ENCODE measurements around the gene KCMF1. TPM values are rescaled to one million over a fixed set of nuclear protein-coding genes. Genes with fewer than 3 reads are reported as not detected.

KCMF1 gene
- total and polyA plus RNA-seq, 3 donors from 2014 or later = 53.9 to 141 (median 56.9) TPM

DNA sequence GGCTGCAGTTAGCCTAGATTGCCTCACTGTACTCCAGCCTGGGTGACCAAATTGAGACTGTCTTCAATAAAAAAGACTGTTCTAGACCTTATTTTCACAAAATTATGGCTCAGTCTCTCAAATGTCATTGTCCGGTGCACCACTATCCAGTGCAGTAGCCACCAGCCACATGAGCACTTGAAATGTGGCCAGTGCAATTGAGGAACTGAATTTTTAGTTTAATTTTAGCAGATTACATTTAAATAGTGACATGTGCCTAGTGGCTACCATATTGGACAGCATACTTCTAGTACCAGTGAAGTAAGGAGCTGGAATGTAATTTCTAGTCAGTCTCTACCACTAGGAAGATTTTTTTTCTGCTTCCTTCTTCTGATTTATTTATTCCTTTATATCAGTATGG lies 39.4 kb downstream of the KCMF1 start:
- intact Hi-C loops (cut with DNase I; ENCODE audit: low total_unique reads) = no loop called here
- DNase-seq = no peak
- no peak for TF ChIP-seq POLR2A (IDR thresholded peaks at IDR 0.05)
- TF ChIP-seq, protein P1, sequence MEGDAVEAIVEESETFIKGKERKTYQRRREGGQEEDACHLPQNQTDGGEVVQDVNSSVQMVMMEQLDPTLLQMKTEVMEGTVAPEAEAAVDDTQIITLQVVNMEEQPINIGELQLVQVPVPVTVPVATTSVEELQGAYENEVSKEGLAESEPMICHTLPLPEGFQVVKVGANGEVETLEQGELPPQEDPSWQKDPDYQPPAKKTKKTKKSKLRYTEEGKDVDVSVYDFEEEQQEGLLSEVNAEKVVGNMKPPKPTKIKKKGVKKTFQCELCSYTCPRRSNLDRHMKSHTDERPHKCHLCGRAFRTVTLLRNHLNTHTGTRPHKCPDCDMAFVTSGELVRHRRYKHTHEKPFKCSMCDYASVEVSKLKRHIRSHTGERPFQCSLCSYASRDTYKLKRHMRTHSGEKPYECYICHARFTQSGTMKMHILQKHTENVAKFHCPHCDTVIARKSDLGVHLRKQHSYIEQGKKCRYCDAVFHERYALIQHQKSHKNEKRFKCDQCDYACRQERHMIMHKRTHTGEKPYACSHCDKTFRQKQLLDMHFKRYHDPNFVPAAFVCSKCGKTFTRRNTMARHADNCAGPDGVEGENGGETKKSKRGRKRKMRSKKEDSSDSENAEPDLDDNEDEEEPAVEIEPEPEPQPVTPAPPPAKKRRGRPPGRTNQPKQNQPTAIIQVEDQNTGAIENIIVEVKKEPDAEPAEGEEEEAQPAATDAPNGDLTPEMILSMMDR (IDR thresholded peaks at IDR 0.05) = no peak
- Histone ChIP-seq H3K4me1 (no peaks in the 10 kb centered on the region), H3K36me3 (ENCODE audit: low read depth, missing control alignments) (no peaks in the 10 kb centered on the region), H3K27ac (no peak overlapping the region), H3K27me3 (no peaks in the 10 kb centered on the region), H3K9me3 (no peaks in the 10 kb centered on the region), H3K4me3 (no peak overlapping the region)
- WGBS, 2 donors = 79 to 100% methylated on average over 1 of the region's 1 CpG

DNA sequence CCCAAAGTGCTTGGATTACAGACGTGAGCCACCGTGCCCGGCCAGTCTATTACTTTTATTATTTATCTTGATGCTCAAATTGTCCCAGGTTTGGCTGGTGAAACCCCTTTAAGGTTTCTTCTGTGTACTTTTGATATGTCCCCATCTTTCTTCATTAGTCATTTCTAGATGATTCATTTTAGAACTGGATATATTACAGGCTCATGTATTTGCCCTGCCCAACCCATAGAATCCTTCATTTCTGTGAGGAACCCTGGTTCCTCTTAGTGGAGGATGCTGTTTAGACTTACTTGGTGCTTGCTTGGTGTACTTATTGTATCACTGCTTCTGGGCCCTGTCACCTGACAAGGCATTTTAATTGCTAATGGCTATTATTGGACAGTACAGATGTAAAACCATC lies 40.1 kb downstream of the KCMF1 start:
- H3K9me3 ChIP-seq = no peaks in the 10 kb centered on the region
- no peak for DNase-seq
- no peak for TF ChIP-seq POLR2A (IDR thresholded peaks at IDR 0.05)
- TF ChIP-seq, protein P1 (IDR thresholded peaks at IDR 0.05) = no peak
- no peak overlapping the region for H3K4me3 ChIP-seq
- H3K27ac ChIP-seq = no peak overlapping the region
- no peaks in the 10 kb centered on the region for H3K4me1 ChIP-seq
- H3K27me3 ChIP-seq = no peaks in the 10 kb centered on the region
- intact Hi-C loops (cut with DNase I; ENCODE audit: low total_unique reads) = no loop called here
- H3K36me3 ChIP-seq (ENCODE audit: low read depth, missing control alignments) = no peaks in the 10 kb centered on the region
- WGBS, 2 donors = 95 to 98% methylated on average over 3 of the region's 3 CpGs

DNA sequence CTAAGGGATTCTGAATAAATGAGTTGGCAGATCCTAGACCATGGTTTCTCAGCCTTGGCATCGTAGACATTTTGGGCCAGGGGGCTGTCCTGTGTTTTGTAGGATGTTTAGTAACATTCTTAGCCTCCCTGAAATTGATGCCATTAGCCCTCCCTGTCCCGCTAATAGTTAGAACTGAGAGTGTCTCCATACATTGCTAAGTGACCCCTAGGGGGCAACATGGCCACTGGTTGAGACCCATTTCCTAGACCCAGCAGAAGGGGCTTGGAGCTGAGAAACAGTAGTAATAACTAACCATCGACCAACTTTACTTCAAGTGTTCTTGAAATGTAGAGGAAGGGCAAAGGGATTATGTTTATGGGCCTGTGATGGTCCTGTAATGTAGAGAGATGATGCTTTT lies 40.8 kb downstream of the KCMF1 start:
- Histone ChIP-seq H3K36me3 (ENCODE audit: low read depth, missing control alignments) (no peaks in the 10 kb centered on the region), H3K27me3 (no peaks in the 10 kb centered on the region), H3K9me3 (no peaks in the 10 kb centered on the region), H3K4me3 (no peak overlapping the region), H3K27ac (no peak overlapping the region), H3K4me1 (no peaks in the 10 kb centered on the region)
- WGBS, 2 donors = 89 to 94% methylated on average over 3 of the region's 3 CpGs
- intact Hi-C loops (cut with DNase I; ENCODE audit: low total_unique reads) = no loop called here
- TF ChIP-seq, protein P1 (IDR thresholded peaks at IDR 0.05) = no peak
- TF ChIP-seq POLR2A (IDR thresholded peaks at IDR 0.05) = no peak
- no peak for DNase-seq

DNA sequence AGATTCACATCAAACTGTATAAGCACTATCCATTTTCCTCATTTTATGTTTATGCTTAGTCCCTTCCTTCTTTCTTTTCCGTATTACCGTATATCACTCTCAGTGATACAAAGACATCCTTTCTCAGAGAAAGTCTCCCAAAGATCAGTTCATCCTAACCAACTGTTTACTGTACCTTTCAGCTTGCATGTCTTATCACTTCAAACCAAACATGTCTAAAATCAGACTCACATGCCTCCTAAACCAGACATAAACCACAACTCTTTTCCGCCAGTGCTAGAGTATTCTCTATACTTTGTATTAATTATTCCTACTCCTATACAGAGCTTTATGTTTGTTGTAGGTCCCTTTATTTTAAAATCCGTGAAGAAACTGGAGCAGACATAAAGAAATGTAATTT lies 41.5 kb downstream of the KCMF1 start:
- no peaks in the 10 kb centered on the region for H3K9me3 ChIP-seq
- no peaks in the 10 kb centered on the region for H3K4me1 ChIP-seq
- intact Hi-C loops (cut with DNase I; ENCODE audit: low total_unique reads) = no loop called here
- 81 to 88% methylated on average over 4 of the region's 4 CpGs for WGBS, 2 donors
- no peak for DNase-seq
- H3K36me3 ChIP-seq (ENCODE audit: low read depth, missing control alignments) = no peaks in the 10 kb centered on the region
- TF ChIP-seq POLR2A (IDR thresholded peaks at IDR 0.05) = no peak
- TF ChIP-seq, protein P1 (IDR thresholded peaks at IDR 0.05) = no peak
- no peak overlapping the region for H3K27ac ChIP-seq
- H3K27me3 ChIP-seq = no peaks in the 10 kb centered on the region
- no peak overlapping the region for H3K4me3 ChIP-seq

DNA sequence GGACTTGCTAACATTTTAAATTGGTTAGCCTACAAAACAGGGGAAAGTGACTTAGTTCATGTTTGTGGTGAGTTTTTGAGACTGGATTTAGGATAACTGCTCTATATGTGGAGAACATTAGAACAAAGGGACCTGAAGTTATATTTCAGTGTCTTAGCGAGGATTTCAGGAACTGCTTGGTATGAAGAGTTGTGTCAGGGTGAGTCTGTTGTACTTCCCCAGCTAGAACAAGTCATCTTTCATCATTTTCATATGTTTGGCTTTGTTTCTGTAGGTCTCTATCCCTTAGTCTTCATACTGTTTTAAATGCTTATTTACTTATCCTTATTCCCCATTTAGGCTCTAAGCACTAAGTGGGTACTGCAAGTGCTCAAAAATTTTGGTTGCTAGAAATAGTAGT lies 41.9 kb downstream of the KCMF1 start:
- H3K4me3 ChIP-seq = no peak overlapping the region
- WGBS, 2 donors = 90 to 93% methylated on average over 1 of the region's 1 CpG
- no peaks in the 10 kb centered on the region for H3K4me1 ChIP-seq
- H3K36me3 ChIP-seq (ENCODE audit: low read depth, missing control alignments) = no peaks in the 10 kb centered on the region
- H3K9me3 ChIP-seq = no peaks in the 10 kb centered on the region
- no peak overlapping the region for H3K27ac ChIP-seq
- intact Hi-C loops (cut with DNase I; ENCODE audit: low total_unique reads) = no loop called here
- TF ChIP-seq, protein P1 (IDR thresholded peaks at IDR 0.05) = no peak
- TF ChIP-seq POLR2A (IDR thresholded peaks at IDR 0.05) = no peak
- no peaks in the 10 kb centered on the region for H3K27me3 ChIP-seq
- no peak for DNase-seq
